GM12878 (cell line): ENCODE data around the gene EYA4.

Experiments used
- BACH1 ChIP-seq: fragments of 450-650 bp; IDR thresholded peaks from 2 replicates; pipeline ENCODE4 v1.6.1; 2017; ENCODE audit warnings: mild to moderate bottlenecking, borderline replicate concordance
- BCL11A ChIP-seq: IDR thresholded peaks from 2 replicates; pipeline ENCODE4 v1.6.1; 2011; ENCODE audit warnings: low read depth, low read length
- BRCA1 ChIP-seq: IDR thresholded peaks from 2 replicates; pipeline ENCODE4 v1.6.1; 2011; ENCODE audit warnings: low read depth, low read length, improper control_type of control experiment
- CREM ChIP-seq: IDR thresholded peaks from 2 replicates; pipeline ENCODE4 v1.6.1; 2014; ENCODE audit warnings: antibody characterized with exemption, low read depth
- TAF1 ChIP-seq: IDR thresholded peaks from 2 replicates; pipeline ENCODE4 v1.6.1; 2011; ENCODE audit warnings: mild to moderate bottlenecking, low read depth, low read length, borderline replicate concordance
- YY1 ChIP-seq: IDR thresholded peaks from 2 replicates; pipeline ENCODE4 v1.6.1; 2011; ENCODE audit warnings: low read depth, mild to moderate bottlenecking, low read length
- TF ChIP-seq, protein P1 (sequence below), 3 experiments: IDR thresholded peaks in 2 of 3; conservative IDR thresholded peaks in 1 of 3; 2 replicates each; pipeline ENCODE4 v1.5.1; 2011; ENCODE audit warnings: low read depth in 3 of 3, low read length in 3 of 3, mild to moderate bottlenecking in 3 of 3, control low read depth in 2 of 3, moderate library complexity in 2 of 3, inconsistent platforms in 1 of 3, mixed read lengths in 1 of 3; ENCODE audit not compliant: control insufficient read depth in 2 of 3, insufficient read depth in 1 of 3; ENCODE audit errors: extremely low read depth in 1 of 3
- TF ChIP-seq, protein P2 (sequence below): fragments of 450-650 bp; IDR thresholded peaks from 2 replicates; pipeline ENCODE4 v1.6.1; 2016; ENCODE audit warnings: mild to moderate bottlenecking, moderate library complexity, borderline replicate concordance
- TF ChIP-seq, protein P3 (sequence below): IDR thresholded peaks from 2 replicates; pipeline ENCODE4 v1.6.1; 2012; ENCODE audit warnings: low read length, inconsistent platforms

DNA sequence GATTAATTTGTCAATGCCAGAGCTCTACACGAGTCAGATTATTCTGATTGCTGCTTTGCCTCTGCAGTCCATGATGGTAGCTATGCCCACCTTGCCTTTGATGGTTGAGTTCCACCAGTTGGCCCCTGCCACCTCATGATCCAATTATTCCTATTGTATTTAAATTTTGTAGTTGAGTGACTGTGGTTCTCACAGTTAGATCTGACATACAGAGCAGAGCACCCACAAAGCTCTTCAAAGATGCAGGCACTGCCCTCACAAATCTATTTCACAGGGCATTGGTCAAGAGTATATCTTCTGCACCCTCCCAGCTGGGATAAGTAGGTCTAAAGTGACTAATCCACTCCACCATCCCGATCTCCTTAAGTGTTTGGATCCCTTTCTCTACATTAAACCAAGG, 318.8 kb downstream of the EYA4 start:
- TF ChIP-seq, protein P1, sequence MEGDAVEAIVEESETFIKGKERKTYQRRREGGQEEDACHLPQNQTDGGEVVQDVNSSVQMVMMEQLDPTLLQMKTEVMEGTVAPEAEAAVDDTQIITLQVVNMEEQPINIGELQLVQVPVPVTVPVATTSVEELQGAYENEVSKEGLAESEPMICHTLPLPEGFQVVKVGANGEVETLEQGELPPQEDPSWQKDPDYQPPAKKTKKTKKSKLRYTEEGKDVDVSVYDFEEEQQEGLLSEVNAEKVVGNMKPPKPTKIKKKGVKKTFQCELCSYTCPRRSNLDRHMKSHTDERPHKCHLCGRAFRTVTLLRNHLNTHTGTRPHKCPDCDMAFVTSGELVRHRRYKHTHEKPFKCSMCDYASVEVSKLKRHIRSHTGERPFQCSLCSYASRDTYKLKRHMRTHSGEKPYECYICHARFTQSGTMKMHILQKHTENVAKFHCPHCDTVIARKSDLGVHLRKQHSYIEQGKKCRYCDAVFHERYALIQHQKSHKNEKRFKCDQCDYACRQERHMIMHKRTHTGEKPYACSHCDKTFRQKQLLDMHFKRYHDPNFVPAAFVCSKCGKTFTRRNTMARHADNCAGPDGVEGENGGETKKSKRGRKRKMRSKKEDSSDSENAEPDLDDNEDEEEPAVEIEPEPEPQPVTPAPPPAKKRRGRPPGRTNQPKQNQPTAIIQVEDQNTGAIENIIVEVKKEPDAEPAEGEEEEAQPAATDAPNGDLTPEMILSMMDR (IDR thresholded peaks at IDR 0.05 in 2 of 3, conservative IDR thresholded peaks at IDR 0.05 in 1 of 3; ENCODE audit: control insufficient read depth in 2 of 3, extremely low read depth in 1 of 3, insufficient read depth in 1 of 3, low read depth in 3 of 3, low read length in 3 of 3): no peak
- TF ChIP-seq BACH1 (no peak), CREM (no peak), YY1 (no peak), BCL11A (no peak), BRCA1 (no peak), TAF1 (no peak)
- TF ChIP-seq, protein P2, sequence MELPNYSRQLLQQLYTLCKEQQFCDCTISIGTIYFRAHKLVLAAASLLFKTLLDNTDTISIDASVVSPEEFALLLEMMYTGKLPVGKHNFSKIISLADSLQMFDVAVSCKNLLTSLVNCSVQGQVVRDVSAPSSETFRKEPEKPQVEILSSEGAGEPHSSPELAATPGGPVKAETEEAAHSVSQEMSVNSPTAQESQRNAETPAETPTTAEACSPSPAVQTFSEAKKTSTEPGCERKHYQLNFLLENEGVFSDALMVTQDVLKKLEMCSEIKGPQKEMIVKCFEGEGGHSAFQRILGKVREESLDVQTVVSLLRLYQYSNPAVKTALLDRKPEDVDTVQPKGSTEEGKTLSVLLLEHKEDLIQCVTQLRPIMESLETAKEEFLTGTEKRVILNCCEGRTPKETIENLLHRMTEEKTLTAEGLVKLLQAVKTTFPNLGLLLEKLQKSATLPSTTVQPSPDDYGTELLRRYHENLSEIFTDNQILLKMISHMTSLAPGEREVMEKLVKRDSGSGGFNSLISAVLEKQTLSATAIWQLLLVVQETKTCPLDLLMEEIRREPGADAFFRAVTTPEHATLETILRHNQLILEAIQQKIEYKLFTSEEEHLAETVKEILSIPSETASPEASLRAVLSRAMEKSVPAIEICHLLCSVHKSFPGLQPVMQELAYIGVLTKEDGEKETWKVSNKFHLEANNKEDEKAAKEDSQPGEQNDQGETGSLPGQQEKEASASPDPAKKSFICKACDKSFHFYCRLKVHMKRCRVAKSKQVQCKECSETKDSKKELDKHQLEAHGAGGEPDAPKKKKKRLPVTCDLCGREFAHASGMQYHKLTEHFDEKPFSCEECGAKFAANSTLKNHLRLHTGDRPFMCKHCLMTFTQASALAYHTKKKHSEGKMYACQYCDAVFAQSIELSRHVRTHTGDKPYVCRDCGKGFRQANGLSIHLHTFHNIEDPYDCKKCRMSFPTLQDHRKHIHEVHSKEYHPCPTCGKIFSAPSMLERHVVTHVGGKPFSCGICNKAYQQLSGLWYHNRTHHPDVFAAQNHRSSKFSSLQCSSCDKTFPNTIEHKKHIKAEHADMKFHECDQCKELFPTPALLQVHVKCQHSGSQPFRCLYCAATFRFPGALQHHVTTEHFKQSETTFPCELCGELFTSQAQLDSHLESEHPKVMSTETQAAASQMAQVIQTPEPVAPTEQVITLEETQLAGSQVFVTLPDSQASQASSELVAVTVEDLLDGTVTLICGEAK: no peak
- TF ChIP-seq, protein P3, sequence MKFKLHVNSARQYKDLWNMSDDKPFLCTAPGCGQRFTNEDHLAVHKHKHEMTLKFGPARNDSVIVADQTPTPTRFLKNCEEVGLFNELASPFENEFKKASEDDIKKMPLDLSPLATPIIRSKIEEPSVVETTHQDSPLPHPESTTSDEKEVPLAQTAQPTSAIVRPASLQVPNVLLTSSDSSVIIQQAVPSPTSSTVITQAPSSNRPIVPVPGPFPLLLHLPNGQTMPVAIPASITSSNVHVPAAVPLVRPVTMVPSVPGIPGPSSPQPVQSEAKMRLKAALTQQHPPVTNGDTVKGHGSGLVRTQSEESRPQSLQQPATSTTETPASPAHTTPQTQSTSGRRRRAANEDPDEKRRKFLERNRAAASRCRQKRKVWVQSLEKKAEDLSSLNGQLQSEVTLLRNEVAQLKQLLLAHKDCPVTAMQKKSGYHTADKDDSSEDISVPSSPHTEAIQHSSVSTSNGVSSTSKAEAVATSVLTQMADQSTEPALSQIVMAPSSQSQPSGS: no peak
